ENCODE data around the gene ORC2. TPM values are rescaled to one million over a fixed set of nuclear protein-coding genes. Genes with fewer than 3 reads are reported as not detected.
A peak's percentile ranks its signal among the peaks of the same experiment; 100 is the strongest.
"Not testable (repeated sequence)": the region's sequence is repeated elsewhere in the genome, so short reads cannot be mapped to it uniquely, and the experiment has no call there.

Gene ORC2
- 10 to 100 TPM; 19.2 to 21.3 TPM for total RNA-seq
- long read RNA-seq, donor 1, result 0 reads
- long read RNA-seq, donor 2, partial matches to known transcripts, result 0 of 2 reads
- long read RNA-seq, donor 2, other reads (novel, unspliced or antisense), result 2 of 2 reads

GRCh38 chr2:200963124-200963917 is at the start of gene ORC2:
Gene ORC2 (minus strand): TSS chr2:200963660. CDS start chr2:200958123, 5,537 bp downstream.
- intact Hi-C loops (cut with DNase I), result no loop called here
- DNase-seq (ENCODE audit: low spot score), result peak; percentile 98

DNA sequence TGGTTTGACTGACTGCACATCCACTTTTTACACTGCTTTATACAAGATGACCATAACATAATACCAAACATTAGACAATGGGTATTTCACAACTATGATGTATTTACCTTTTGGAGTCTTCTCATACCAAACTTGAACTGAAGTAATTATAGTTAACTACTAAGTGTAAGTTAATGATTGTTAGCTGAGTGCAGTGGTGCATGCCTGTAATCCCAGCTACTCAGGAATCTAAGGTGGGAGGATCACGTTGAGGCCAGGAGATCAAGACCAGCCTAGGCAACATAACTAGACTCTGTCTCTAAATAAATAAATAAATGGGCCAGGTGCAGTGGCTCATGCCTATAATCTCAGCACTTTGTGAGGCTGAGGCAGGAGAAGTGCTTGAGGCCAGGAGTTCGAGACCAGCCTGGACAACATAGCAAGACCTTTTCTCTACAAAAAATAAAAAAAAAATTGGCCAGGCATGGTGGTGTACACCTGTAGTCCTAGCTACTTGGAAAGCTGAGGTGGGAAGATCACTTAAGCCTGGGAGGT is 44.9 kb upstream of the ORC2 start:
- no peak for DNase-seq (ENCODE audit: low spot score)
- intact Hi-C loops (cut with DNase I), result no loop called here

GRCh38 chr2:201007584-201007998 is 44.1 kb upstream of the ORC2 start:
- intact Hi-C loops (cut with DNase I), result no loop called here
- DNase-seq (ENCODE audit: low spot score), result no peak

DNA sequence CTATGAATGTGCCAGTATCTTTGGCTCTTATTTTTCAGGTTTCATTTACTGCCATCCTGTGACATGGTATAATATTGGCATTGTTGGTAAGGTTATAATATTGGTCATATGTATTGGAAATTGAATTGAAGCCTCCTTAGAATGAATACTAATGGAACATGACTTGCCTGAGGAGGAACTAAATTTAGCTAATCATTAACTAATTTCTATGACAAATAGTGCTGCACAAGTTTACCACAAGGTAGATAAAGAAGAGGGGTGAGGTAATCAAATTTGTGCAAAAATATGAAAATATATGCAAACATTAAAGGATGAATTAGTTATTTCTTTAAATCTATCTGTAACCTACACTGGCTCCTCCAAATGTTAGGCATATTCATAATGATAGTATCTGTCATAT is 43.2 kb upstream of the ORC2 start:
- DNase-seq (ENCODE audit: low spot score), result no peak
- intact Hi-C loops (cut with DNase I), result no loop called here

- intact Hi-C loops (cut with DNase I), result no loop called here
- no peak for DNase-seq (ENCODE audit: low spot score)
These were observed 40.9 kb upstream of the ORC2 start for GRCh38 chr2:201004370-201004769.

DNA sequence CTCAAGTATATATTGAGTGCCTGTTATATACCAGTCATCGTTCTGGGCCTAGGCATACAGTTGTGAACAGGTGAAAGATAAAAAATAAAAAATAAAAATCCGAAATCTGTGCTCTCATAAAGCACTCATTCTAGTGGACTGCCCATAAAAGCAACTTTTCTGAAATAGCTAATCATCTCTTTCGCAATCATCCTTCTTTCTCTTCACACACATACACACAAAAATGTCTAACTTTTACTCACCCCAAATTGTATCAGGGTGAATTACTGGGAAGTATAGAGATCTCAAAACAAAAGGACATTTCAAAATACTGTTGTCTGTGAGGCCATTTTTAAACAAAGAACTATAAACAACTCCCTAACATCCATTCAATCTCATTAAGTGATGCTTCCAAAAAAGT is 29.6 kb upstream of the ORC2 start:
- no peak for DNase-seq (ENCODE audit: low spot score)
- intact Hi-C loops (cut with DNase I), result no loop called here

DNA sequence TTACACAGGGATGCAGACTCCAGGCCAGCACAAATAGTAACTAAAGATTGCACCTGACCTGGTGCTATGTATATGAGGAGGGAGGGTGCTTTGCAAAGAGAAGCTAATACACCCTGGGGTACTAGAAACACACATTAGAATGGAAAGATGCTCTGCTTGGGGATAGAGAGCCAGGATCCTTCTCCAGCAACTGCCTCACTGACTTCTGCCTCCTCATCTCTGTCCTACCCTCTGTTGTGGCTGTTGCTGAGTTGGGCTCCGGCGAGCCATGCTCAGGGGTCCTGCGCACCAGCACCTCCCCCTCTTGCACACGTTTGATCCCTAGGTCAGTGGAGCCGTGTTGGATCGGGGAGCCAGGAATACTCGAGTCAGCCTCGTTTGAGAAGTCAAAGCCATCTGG is 23.7 kb upstream of the ORC2 start:
- no peak for DNase-seq (ENCODE audit: low spot score)
- intact Hi-C loops (cut with DNase I), result no loop called here

GRCh38 chr2:200985799-200986198 is 22.3 kb upstream of the ORC2 start:
- intact Hi-C loops (cut with DNase I), result no loop called here
- DNase-seq (ENCODE audit: low spot score), result no peak

DNA sequence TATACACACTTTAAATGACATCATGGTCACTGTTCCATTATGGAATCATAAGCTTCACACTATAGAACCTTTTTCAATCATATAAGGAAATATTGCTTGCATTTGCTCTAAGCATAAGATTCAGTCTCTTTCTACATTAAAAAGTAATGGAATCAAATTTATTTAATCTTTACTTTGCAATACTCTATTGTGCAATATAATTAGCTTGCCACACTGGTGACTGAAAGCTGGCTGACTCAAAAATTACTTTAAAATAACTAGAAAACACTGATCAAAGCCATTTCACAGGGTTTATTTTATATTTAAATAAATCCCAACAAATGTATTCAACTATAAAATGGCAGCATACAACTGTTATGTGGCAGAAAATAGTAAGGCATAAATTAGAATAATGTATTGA is 13.2 kb upstream of the ORC2 start:
- no peak for DNase-seq (ENCODE audit: low spot score)
- intact Hi-C loops (cut with DNase I), result no loop called here

DNA sequence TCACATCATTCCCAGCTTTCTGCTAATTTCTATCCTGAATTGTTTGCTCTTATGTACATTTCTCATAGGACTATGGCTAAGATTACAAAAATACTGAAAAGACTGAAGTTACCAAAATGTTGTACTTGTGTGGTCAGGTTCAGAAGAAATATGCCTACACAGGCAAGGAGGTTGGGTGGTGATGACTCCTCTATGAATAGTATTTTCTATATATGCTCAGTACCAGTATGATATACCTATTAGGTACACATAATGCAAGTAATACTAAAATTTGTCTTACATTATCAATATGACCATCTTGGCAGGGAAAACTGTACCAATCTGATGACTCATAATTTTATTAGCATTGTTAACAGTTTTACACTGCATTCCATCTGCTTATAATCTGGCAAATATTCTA is 12.2 kb upstream of the ORC2 start:
- DNase-seq (ENCODE audit: low spot score), result no peak
- intact Hi-C loops (cut with DNase I), result no loop called here

DNA sequence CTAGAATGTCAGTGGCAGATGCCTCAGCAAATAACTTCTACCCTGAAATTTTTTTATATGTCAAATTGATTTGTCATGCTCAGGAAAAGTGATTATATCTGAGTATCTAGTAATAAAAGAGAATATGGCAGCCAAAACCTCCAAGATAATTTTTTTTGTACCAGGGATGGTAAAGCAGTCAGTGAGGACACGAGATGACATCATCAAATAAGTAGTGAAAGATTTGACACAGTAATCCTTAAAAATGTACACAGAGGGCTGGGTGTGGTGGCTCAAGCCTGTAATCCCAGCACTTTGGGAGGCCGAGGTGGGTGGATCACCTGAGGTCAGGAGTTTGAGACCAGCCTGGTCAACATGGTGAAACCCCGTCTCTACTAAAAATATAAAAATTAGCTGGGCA is 6.6 kb upstream of the ORC2 start:
- intact Hi-C loops (cut with DNase I); DNase-seq (ENCODE audit: low spot score): not testable (repeated sequence)

DNA sequence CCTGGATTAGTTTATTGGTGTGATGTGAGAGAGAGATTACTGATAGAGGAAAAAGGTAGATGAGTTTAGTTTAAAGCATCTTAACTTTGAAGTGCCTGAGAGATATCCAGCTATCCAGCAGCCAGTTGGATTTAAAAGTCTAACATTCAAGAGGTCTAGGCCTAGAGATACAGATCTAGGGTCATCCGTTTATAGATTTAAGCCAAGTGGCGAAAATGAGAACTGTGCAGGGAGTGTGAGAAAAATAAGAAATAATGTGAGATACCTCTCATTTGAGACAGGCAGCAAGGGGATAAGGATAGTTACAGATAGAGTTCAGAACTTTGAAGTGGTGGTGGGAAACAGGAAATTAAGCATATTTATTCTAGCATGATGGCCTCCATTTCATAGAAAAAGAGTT is 5.3 kb upstream of the ORC2 start:
- DNase-seq (ENCODE audit: low spot score), result no peak
- intact Hi-C loops (cut with DNase I), result no loop called here

DNA sequence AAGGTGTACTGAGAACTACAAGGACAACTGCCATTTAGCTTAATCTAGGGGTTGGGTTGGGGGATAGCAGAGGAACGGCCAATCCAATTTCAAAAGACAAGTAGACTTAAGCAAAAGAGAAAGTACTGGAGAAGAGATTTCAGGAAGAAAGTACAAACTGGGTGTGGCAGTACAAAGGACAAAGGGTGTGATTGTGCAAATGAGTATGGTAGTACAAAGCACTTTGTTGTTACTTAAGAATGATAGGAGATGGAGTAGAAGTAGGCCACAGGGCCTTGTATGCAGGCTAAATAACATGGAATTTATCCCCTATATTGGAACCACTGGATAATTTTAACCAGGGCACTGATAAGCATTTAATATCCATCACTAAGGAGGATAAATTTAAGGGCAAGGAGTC is 4.7 kb upstream of the ORC2 start:
- no peak for DNase-seq (ENCODE audit: low spot score)
- intact Hi-C loops (cut with DNase I), result no loop called here

DNA sequence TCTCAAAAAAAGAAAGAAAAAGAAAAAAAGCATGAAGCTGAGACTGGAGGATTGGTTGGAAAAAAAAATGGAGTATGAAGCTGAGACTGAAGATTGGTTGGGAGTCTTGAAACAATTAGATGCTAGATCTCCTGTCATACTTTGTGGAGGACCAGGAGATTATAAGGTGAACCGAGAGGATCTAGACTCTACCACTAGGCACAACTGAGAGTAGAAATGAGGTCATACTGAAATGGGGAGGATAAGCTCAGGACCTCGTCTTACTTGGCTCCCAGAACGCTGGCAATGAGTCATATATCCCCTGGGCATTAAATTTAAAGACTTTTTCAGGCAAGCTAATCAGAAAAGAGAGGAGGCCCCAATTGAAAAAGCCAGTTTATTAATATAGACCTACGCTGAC is 3.3 kb upstream of the ORC2 start:
- DNase-seq (ENCODE audit: low spot score), result no peak
- intact Hi-C loops (cut with DNase I), result no loop called here

- no peak for DNase-seq (ENCODE audit: low spot score)
- intact Hi-C loops (cut with DNase I), result no loop called here
These were observed 1.0 kb upstream of the ORC2 start for GRCh38 chr2:200964498-200964897.

- intact Hi-C loops (cut with DNase I); DNase-seq (ENCODE audit: low spot score): not testable (repeated sequence)
These were observed 425 bp upstream of the ORC2 start for GRCh38 chr2:200963918-200964252.

- intact Hi-C loops (cut with DNase I), result no loop called here
- no peak for DNase-seq (ENCODE audit: low spot score)
These were observed 693 bp downstream of the ORC2 start for GRCh38 chr2:200962811-200963123.

DNA sequence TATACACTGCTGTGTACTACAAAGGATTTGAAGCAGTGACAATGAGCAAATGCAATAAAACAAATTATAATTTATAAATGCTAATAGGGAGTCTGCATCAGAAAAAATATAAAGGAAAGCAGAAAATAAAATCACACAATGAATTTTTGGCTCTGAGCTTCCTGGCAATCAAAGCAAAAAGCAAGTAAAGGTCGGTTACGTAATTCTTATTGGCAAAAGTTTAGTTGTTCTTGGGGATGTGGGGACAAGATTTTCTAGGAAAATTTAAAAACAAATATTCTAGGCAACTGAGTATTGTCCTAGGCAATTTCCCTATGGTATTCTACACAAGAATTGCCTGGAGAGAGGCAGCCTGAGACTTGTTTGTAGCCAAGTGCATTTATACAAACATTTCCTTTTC is 1.8 kb downstream of the ORC2 start:
- intact Hi-C loops (cut with DNase I), result no loop called here
- no peak for DNase-seq (ENCODE audit: low spot score)

DNA sequence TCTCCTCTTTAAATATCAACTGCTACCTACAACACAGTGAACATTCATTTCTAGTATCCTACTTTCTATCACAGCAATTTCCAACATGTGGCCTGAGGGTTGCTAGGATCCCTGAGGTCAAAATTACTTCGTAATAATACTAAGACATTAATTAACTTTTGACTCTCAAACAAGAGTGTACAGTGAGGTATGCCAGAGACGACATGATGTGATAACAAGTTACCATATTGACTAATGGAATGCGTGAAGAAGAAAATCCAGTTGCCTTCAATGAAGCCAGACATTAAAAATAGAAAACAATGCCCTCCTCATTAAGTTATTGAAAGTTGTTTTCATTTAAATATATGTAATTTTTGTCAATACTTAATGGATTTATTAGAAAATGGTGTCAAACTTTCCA is 13.1 kb downstream of the ORC2 start:
- DNase-seq (ENCODE audit: low spot score), result no peak
- intact Hi-C loops (cut with DNase I), result no loop called here

DNA sequence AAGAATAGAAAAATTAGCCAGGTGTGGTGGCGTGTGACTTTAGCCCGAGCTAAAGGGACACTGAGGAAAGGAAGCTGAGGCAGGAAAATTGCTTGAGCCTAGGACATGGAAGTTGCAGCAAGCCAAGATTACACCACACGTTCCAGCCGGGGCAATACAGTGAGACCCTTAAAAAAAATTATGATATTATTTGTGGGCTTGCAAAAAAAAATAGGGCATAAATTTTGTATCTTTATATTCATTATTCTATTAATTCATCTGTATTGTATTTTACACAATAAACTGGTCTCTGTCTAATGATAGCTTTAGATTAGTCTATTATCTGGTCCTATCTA is 18.1 kb downstream of the ORC2 start:
- no peak for DNase-seq (ENCODE audit: low spot score)
- intact Hi-C loops (cut with DNase I), result no loop called here
